Measurements from ENCODE around the gene CSNK1A1.
"Not testable (repeated sequence)": the region's sequence is repeated elsewhere in the genome, so short reads cannot be mapped to it uniquely, and the experiment has no call there.

CSNK1A1 gene

DNA sequence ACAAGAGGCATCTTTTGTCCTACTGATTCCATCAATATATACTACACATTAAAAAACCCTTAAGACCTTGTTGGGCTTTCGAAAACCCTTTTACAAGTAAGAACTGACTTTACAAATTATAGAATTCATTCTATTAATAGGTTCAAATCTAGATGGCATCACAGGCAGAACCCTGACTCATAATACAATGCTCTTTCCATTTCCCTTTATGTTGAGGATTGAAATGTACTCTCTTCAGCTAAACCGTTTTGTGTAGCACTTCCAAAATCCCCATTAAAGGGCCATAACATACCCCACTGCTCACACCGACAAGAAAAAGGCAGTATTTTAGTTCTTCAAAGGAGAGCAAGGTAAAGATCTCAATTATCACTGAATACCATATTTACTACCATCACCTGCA is 11.2 kb downstream of the CSNK1A1 start:
- DNase-seq (ENCODE audit: extremely low read depth, low read depth) = no peak
- TF ChIP-seq, protein P1, sequence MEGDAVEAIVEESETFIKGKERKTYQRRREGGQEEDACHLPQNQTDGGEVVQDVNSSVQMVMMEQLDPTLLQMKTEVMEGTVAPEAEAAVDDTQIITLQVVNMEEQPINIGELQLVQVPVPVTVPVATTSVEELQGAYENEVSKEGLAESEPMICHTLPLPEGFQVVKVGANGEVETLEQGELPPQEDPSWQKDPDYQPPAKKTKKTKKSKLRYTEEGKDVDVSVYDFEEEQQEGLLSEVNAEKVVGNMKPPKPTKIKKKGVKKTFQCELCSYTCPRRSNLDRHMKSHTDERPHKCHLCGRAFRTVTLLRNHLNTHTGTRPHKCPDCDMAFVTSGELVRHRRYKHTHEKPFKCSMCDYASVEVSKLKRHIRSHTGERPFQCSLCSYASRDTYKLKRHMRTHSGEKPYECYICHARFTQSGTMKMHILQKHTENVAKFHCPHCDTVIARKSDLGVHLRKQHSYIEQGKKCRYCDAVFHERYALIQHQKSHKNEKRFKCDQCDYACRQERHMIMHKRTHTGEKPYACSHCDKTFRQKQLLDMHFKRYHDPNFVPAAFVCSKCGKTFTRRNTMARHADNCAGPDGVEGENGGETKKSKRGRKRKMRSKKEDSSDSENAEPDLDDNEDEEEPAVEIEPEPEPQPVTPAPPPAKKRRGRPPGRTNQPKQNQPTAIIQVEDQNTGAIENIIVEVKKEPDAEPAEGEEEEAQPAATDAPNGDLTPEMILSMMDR (IDR thresholded peaks at IDR 0.05; ENCODE audit: low read depth, low read length, missing control alignments) = no peak

DNA sequence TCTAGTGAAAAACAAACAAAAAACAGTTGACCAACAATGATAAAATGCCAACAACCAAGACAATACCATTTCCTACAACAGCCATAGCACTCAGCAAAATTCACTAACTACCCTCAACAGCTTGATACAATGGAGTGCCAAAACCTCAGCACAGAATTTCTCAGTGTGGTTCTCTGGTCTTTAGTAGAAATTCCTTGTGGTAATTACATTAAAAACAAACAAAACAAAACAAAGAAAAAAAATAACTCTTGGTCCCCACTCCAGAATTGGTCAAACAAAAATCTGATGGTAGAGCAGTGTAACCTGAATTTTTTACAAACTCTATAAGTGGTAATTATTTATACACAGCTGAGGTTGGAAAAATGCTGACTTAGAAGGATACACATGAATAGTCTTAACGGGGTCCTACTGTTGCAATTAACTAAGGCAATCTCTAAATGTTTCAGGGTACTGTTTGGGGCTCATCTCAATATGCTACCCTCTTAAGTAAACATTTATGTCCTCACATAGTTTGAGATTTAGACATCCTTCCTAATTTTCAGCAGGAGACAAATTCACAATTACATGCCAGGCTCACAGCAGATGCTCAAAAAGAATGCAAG is 13.8 kb downstream of the CSNK1A1 start:
- H3K4me3 ChIP-seq (replicated peaks; ENCODE audit: low read depth, low read length) = no peak overlapping the region
- DNase-seq (ENCODE audit: extremely low read depth, low read depth) = no peak
- TF ChIP-seq, protein P1 (IDR thresholded peaks at IDR 0.05; ENCODE audit: low read depth, low read length, missing control alignments) = no peak

More for the DNA sequence above, 11.2 kb downstream of the CSNK1A1 start:
- H3K4me3 ChIP-seq (replicated peaks; ENCODE audit: low read depth, low read length) = no peak overlapping the region

DNA sequence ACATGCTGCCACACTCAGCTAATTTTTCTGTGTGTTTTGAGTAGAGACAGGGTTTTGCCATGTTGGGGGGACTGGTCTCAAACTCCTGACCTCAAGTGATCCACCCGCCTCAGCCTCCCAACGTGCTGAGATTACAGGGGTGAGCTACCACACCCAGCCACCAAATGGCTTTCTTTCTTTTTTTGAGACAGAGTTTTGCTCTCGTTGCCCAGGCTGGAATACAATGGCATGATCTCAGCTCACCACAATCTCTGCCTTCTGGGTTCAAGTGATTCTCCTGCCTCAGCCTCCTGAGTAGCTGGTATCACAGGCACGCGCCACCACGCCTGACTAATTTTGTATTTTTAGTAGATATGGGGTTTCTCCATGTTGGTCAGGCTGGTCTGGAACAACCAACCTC is 15.5 kb downstream of the CSNK1A1 start:
- H3K4me3 ChIP-seq (replicated peaks; ENCODE audit: low read depth, low read length); DNase-seq (ENCODE audit: extremely low read depth, low read depth): not testable (repeated sequence)

DNA sequence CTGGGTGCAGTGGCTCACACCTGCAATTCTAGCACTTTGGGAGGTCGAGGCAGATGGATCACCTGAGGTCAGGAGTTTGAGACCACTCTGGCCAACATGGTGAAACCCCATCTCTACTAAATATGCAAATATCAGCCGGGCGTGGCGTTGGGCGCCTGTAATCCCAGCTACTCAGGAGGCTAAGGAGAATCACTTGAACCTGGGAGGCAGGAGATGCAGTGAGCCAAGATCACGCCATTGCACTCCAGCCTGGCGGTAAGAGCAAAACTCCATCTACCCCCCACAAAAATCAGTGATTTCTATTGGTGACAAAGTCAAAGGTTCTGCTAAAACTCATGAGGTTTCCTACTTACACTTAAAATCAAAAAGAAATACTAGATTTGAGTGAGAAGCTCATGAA is 18.8 kb downstream of the CSNK1A1 start:
- H3K4me3 ChIP-seq (replicated peaks; ENCODE audit: low read depth, low read length) = no peak overlapping the region
- TF ChIP-seq, protein P1 (IDR thresholded peaks at IDR 0.05; ENCODE audit: low read depth, low read length, missing control alignments) = no peak
- no peak for DNase-seq (ENCODE audit: extremely low read depth, low read depth)

DNA sequence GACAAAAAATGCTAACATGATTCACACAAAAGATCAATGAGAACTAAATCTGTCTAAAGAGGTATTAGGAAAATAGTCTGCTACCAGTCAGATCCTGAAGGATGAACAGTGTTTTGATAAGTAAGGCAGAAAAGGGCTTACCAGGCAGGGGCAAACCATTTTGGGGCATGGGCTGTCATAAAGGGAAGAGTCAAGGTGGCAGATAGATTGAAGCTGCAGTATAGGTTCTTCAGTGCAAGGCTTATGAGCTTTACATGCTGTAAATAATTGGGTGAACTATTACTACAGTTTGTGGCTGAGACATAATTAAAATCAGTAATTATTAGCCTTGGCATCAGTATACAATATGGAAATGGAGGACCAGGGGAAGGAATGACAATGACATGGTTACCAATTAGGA is 21.8 kb downstream of the CSNK1A1 start:
- TF ChIP-seq, protein P1 (IDR thresholded peaks at IDR 0.05; ENCODE audit: low read depth, low read length, missing control alignments) = no peak
- DNase-seq (ENCODE audit: extremely low read depth, low read depth) = no peak

DNA sequence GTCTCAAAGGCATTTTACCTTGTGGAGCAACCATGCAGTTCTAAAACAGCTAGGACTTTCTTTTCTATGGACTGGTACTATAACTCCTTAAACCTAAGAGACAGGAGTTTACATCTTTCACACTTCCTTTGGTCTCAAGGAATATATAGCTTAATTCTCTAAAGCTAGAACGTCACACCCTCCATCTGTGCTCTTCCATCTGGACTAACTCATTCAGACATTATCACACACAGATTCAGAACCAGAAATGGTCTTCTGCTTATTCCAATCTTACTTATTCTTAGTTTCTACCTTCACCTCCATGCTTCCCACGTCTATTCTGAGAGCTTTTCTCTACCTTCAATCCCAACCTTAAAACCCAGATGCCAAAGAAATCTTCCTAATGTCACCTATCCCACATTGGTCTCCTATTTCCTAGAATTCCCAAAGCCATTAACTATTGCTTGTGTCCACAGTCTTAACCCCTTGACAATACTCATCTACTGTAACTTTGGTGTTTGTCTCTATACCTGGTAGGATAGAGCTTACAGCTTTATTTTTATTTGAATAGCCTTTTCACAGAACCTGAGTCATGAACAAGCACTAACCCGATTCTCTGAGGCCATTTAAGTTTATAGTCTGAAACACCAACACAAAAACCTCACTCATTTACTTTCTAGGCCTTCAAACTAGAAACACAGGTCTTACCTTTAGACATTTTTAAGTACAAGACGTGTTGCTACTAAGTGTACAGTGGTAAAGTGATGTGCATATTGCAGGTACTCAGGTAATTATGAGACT is 22.8 kb downstream of the CSNK1A1 start:
- DNase-seq (ENCODE audit: extremely low read depth, low read depth) = no peak
- H3K4me3 ChIP-seq (replicated peaks; ENCODE audit: low read depth, low read length) = no peak overlapping the region
- TF ChIP-seq, protein P1 (IDR thresholded peaks at IDR 0.05; ENCODE audit: low read depth, low read length, missing control alignments) = no peak

More for the DNA sequence above, 21.8 kb downstream of the CSNK1A1 start:
- no peak overlapping the region for H3K4me3 ChIP-seq (replicated peaks; ENCODE audit: low read depth, low read length)

DNA sequence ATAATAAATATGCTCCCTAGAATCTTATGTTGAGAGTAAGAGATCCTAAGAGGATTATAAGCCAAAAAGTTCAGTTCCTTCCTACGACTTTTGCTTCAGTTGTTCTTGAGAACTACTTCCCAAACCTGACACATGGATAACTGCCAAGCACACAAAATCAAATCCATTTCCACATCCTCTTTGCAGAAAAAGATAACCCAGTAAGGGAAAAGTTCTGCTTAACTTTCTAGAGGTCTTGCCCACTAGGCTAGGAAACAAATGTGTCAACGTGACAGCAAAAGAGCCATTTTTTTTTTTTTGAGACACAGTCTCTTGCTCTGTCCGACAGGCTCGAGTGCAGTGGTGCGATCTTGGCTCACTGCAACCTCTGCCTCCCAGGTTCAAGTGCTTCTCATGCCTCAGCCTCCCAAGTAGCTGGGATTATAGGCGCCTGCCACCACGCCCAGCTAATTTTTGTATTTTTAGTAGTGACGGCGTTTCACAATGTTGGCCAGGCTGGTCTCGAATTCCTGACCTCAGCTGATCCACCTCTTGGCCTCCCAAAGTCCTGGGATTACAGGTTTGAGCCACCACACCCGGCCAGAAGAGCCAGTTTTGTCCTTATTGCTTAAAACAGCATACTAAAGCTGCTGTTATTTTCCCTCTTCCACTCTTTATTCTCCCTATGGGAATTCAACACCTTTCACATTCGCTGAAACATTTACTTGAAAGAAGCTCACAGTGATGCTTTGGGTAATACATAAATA is 24.2 kb downstream of the CSNK1A1 start:
- TF ChIP-seq, protein P1 (IDR thresholded peaks at IDR 0.05; ENCODE audit: low read depth, low read length, missing control alignments) = no peak
- no peak for DNase-seq (ENCODE audit: extremely low read depth, low read depth)
- H3K4me3 ChIP-seq (replicated peaks; ENCODE audit: low read depth, low read length) = no peak overlapping the region
